ENCODE measurements around the gene ANK3. TPM values are rescaled to one million over a fixed set of nuclear protein-coding genes. Genes with fewer than 3 reads are reported as not detected.

The ANK3 gene
- total RNA-seq, 1 donor from 2014 or later = 4.0 TPM

DNA sequence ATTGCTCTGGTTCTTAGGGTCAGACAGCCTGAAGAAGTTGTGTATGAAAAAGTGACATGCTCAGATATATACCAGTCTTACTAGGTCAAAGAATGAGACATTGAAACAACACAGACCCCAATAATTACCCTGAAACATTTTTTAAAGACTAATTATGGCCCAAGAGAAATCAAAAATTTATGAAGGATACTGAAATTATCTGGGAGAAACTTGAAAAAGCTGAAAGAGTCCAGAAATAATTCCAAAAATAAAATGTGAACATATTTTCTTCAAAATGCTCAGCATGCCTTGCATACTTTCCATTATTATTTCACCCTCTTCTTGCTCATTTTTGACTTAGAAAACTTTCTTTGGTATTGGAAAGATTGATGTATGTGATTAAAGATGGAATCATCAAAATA, 284.4 kb downstream of the ANK3 start:
- DNase-seq = no peak
- no peaks in the 10 kb centered on the region for H3K9me3 Mint-ChIP-seq
- no peaks in the 10 kb centered on the region for H3K4me1 Mint-ChIP-seq
- H3K27ac Mint-ChIP-seq = no peak overlapping the region
- no peaks in the 10 kb centered on the region for H3K27me3 Mint-ChIP-seq
- TF ChIP-seq, protein P1, sequence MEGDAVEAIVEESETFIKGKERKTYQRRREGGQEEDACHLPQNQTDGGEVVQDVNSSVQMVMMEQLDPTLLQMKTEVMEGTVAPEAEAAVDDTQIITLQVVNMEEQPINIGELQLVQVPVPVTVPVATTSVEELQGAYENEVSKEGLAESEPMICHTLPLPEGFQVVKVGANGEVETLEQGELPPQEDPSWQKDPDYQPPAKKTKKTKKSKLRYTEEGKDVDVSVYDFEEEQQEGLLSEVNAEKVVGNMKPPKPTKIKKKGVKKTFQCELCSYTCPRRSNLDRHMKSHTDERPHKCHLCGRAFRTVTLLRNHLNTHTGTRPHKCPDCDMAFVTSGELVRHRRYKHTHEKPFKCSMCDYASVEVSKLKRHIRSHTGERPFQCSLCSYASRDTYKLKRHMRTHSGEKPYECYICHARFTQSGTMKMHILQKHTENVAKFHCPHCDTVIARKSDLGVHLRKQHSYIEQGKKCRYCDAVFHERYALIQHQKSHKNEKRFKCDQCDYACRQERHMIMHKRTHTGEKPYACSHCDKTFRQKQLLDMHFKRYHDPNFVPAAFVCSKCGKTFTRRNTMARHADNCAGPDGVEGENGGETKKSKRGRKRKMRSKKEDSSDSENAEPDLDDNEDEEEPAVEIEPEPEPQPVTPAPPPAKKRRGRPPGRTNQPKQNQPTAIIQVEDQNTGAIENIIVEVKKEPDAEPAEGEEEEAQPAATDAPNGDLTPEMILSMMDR (IDR thresholded peaks at IDR 0.05) = no peak
- peaks cover 6% of the 10 kb centered on the region for H3K36me3 Mint-ChIP-seq (ENCODE audit: low read depth)
- no peak for ATAC-seq (ENCODE audit: low read depth)
- intact Hi-C loops (cut with micrococcal nuclease) = no loop called here
- no peak overlapping the region for H3K4me3 Mint-ChIP-seq
- ChIA-PET CTCF (no interaction called here), POLR2A (no interaction called here)

DNA sequence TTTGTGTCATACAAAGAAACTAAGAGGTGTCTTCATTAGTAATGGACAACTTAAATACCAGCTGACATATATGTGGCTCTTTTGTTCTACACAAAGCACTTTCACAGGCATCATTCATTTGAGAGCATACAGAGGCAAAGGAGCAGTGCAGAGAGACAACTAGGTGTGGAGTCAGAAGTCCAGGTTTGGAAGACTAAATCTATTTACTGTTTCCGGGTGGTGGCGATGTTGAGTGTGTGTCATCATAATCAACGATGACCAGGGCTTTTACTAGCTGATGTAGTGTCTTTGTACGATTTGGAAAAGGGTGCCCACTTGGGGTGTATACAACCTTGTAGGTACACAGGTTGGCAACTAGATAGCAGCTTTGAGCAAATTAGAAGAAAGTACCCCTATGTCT, 287.9 kb downstream of the ANK3 start:
- no peak overlapping the region for H3K4me3 Mint-ChIP-seq
- H3K27me3 Mint-ChIP-seq = no peaks in the 10 kb centered on the region
- TF ChIP-seq, protein P1 (IDR thresholded peaks at IDR 0.05) = no peak
- no peaks in the 10 kb centered on the region for H3K4me1 Mint-ChIP-seq
- no peak overlapping the region for H3K27ac Mint-ChIP-seq
- no peak for DNase-seq
- H3K36me3 Mint-ChIP-seq (ENCODE audit: low read depth) = peaks cover 6% of the 10 kb centered on the region
- intact Hi-C loops (cut with micrococcal nuclease) = loop anchor here (2.0 to 5.0 kb wide), 2 partner anchors 235 to 667 kb away; no protein-coding TSS in a partner anchor
- ChIA-PET CTCF (interaction anchor here (0.9 to 7.0 kb wide), 8 partner anchors 12 to 544 kb away, joined by 3 to 43 read pairs (median 4); no protein-coding TSS in a partner anchor), POLR2A (no interaction called here)
- H3K9me3 Mint-ChIP-seq = no peaks in the 10 kb centered on the region
- ATAC-seq (ENCODE audit: low read depth) = no peak

DNA sequence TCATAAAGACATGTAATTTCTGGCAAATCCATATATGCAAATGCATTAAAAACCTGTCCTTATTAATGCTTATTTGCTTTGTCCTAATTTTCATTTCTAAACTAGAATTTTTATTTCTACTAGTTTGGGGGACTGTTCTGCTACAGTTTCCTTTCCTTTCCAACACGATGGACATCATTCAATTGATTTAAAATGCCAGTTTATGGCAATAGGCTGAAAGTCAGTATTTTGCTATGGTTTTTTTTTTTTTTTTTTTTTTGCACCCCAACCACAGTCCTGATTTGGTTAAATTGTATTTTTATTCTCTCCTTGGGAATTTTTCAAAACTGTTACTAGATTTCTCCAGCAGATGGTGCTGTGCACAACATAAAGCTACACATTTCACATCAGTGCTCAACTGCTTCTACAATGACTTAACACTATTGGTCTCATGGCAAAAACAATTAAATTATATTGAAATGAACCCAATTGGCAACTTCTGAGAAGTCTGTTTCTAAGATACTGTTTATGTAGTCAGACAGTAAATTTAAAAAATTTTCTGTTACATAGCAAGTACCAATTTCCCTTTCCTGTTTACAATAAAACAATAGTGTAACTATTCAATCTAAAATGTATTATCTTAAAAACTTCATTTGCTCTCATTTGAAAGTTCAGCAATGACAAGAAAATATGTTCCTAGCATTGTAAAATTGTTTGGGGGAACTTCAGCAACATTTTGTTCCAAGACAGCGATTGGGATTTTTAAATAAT, 289.5 kb downstream of the ANK3 start:
- ChIA-PET POLR2A (interaction anchor here (0.7 kb wide), 1 partner anchor 50 kb away, joined by 5 read pairs; no protein-coding TSS in a partner anchor), CTCF (interaction anchor here (0.6 to 7.0 kb wide), 14 partner anchors 9 to 671 kb away, joined by 3 to 43 read pairs (median 4); no protein-coding TSS in a partner anchor)
- H3K27me3 Mint-ChIP-seq = no peaks in the 10 kb centered on the region
- TF ChIP-seq, protein P1 (IDR thresholded peaks at IDR 0.05) = peak; percentile 70
- H3K4me1 Mint-ChIP-seq = no peaks in the 10 kb centered on the region
- no peak overlapping the region for H3K27ac Mint-ChIP-seq
- no peaks in the 10 kb centered on the region for H3K9me3 Mint-ChIP-seq
- H3K36me3 Mint-ChIP-seq (ENCODE audit: low read depth) = peaks cover 6% of the 10 kb centered on the region
- DNase-seq (no peak), ATAC-seq (ENCODE audit: low read depth) (no peak)
- intact Hi-C loops (cut with micrococcal nuclease) = loop anchor here (1.0 to 5.0 kb wide), 9 partner anchors 108 to 669 kb away; no protein-coding TSS in a partner anchor
- no peak overlapping the region for H3K4me3 Mint-ChIP-seq

DNA sequence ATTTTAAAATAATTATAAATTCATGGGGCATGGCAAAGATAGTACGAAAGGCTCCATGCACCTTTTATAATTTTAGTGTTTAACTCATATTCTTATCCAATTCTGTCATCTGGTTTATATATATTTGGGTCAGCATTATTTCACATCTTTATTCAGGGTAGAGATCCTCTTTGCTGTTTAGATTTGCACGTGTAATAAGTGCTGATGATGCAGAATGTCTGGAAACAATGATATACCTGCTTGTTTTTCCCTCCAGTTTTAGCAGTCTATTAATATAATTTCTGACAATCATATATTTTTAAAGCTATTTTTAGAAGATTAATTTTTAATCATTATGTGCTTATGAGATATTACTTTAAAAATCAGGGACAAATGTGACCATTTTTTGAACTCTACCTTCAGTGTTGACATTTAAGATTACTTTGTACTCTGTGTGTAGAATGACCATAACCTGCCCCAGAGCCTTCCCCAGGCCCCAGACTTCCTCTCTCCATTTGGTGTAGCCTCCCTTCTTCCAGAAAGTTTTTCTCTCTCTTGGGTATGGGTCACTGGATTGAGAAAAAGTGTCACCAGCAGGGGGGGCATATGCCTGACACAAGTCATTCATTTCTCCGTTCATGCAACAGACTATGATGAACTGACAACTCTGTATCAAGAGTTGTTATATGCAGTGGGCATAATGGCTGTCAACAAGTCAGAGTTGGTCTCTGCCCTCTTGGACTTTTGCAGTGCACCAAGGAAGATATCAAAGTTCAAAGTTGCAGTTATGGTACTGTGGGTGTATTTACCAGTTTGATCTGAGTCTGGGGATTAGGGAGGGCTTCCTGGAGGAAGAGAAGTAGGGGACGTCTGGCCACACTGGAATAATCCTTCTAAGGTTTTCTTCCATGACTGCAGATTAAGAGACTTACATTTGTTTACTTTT, 290.7 kb downstream of the ANK3 start:
- CTCF ChIA-PET = interaction anchor here (1.0 to 7.0 kb wide), 7 partner anchors 8 to 555 kb away, joined by 3 to 43 read pairs (median 6); no protein-coding TSS in a partner anchor
- Mint-ChIP-seq H3K4me1 (no peaks in the 10 kb centered on the region), H3K36me3 (ENCODE audit: low read depth) (no peaks in the 10 kb centered on the region), H3K4me3 (no peak overlapping the region), H3K27me3 (no peaks in the 10 kb centered on the region), H3K27ac (no peak overlapping the region), H3K9me3 (no peaks in the 10 kb centered on the region)
- TF ChIP-seq, protein P1 (IDR thresholded peaks at IDR 0.05) = no peak
- POLR2A ChIA-PET = no interaction called here
- DNase-seq (no peak), ATAC-seq (ENCODE audit: low read depth) (no peak)
- intact Hi-C loops (cut with micrococcal nuclease) = loop anchor here (2.0 kb wide), 1 partner anchor 472 kb away; no protein-coding TSS in a partner anchor

Measured in activated B cell treated with CpG ODN at 0.5 μM for 24 hours (primary cell).